WTC11 (cell line): Measurements from ENCODE around the gene PDK3. TPM values are rescaled to one million over a fixed set of nuclear protein-coding genes. Genes with fewer than 3 reads are reported as not detected.

Source experiments
- ATAC-seq: fragments of 200-7000 bp; cut with Tn5 transposase; 2 replicates; pipeline ENCODE4 v1.10.0; 2021; ENCODE audit warnings: mild to moderate bottlenecking, moderate library complexity
- CTCF ChIA-PET: fragments of 300-600 bp; sonication (Branson Sonifier 250); formaldehyde crosslinking; loops from one replicate; lab custom pipeline; 2021; ENCODE audit warnings: antibody characterized with exemption; lab: Charles Lee
- POLR2A ChIA-PET: fragments of 350-600 bp; sonication (Branson Sonifier 250); formaldehyde crosslinking; loops from one replicate; lab custom pipeline; 2021; ENCODE audit warnings: antibody characterized with exemption; lab: Charles Lee
- DNase-seq: peaks from one replicate; pipeline ENCODE4 v3.0.0; 2021; ENCODE audit warnings: low spot score
- H3K27ac Mint-ChIP-seq: 2 replicates; pipeline ENCODE4 v1.8.0; 2021; ENCODE audit warnings: mixed read lengths
- H3K27me3 Mint-ChIP-seq: 2 replicates; pipeline ENCODE4 v1.8.0; 2021; ENCODE audit warnings: low read depth, mild to moderate bottlenecking, moderate library complexity, mixed read lengths
- H3K36me3 Mint-ChIP-seq: 2 replicates; pipeline ENCODE4 v1.8.0; 2021; ENCODE audit warnings: mixed read lengths
- H3K4me1 Mint-ChIP-seq: 2 replicates; pipeline ENCODE4 v1.8.0; 2022; ENCODE audit warnings: mixed read lengths
- H3K4me3 Mint-ChIP-seq: 2 replicates; pipeline ENCODE4 v1.8.0; 2021; ENCODE audit warnings: mild to moderate bottlenecking, moderate library complexity, mixed read lengths
- H3K9me3 Mint-ChIP-seq: 2 replicates; pipeline ENCODE4 v1.8.0; 2021; ENCODE audit warnings: mixed read lengths
- AFF4 ChIP-seq: sonication (generic); formaldehyde crosslinking; IDR thresholded peaks from 2 replicates; pipeline ENCODE4 v1.8.1; 2023; ENCODE audit warnings: mild to moderate bottlenecking, missing genetic modification reagents, borderline replicate concordance
- ARID4B ChIP-seq: sonication (generic); formaldehyde crosslinking; IDR thresholded peaks from 2 replicates; pipeline ENCODE4 v1.8.0; 2023; ENCODE audit warnings: missing genetic modification reagents, mild to moderate bottlenecking, borderline replicate concordance
- CDX4 ChIP-seq: fragments of 250-450 bp; sonication (Bioruptor Pico); IDR thresholded peaks from 2 replicates; pipeline ENCODE4 v1.9.0; 2021; ENCODE audit warnings: moderate library complexity, mild to moderate bottlenecking, inconsistent platforms, borderline replicate concordance
- CREM ChIP-seq: sonication (generic); formaldehyde crosslinking; IDR thresholded peaks from 2 replicates; pipeline ENCODE4 v1.8.1; 2022; ENCODE audit warnings: mild to moderate bottlenecking, missing genetic modification reagents, moderate library complexity
- E2F1 ChIP-seq: sonication (generic); formaldehyde crosslinking; IDR thresholded peaks from 2 replicates; pipeline ENCODE4 v1.8.0; 2022; ENCODE audit warnings: mild to moderate bottlenecking, missing genetic modification reagents
- FOXP4 ChIP-seq: sonication (generic); formaldehyde crosslinking; IDR thresholded peaks from 2 replicates; pipeline ENCODE4 v1.8.0; 2022; ENCODE audit warnings: mild to moderate bottlenecking, missing genetic modification reagents
- IRF2 ChIP-seq: sonication (generic); formaldehyde crosslinking; IDR thresholded peaks from 2 replicates; pipeline ENCODE4 v1.8.0; 2022; ENCODE audit warnings: low read depth, missing genetic modification reagents, borderline replicate concordance
- NR3C1 ChIP-seq: sonication (generic); formaldehyde crosslinking; conservative IDR thresholded peaks from 2 replicates; pipeline ENCODE4 v1.8.1; 2023; ENCODE audit warnings: low read depth, mild to moderate bottlenecking, missing genetic modification reagents
- PREB ChIP-seq: sonication (generic); formaldehyde crosslinking; IDR thresholded peaks from 2 replicates; pipeline ENCODE4 v1.8.1; 2022; ENCODE audit warnings: mild to moderate bottlenecking, missing genetic modification reagents, moderate library complexity, borderline replicate concordance
- STAT6 ChIP-seq: sonication (generic); formaldehyde crosslinking; conservative IDR thresholded peaks from 2 replicates; pipeline ENCODE4 v1.8.1; 2023; ENCODE audit warnings: mild to moderate bottlenecking, low read depth, missing genetic modification reagents, moderate library complexity
- TCF7 ChIP-seq: sonication (generic); formaldehyde crosslinking; IDR thresholded peaks from 2 replicates; pipeline ENCODE4 v1.8.0; 2022; ENCODE audit warnings: mild to moderate bottlenecking, low read depth, missing genetic modification reagents, moderate library complexity
- TEAD4 ChIP-seq: sonication (generic); formaldehyde crosslinking; IDR thresholded peaks from 2 replicates; pipeline ENCODE4 v1.8.0; 2022; ENCODE audit warnings: mild to moderate bottlenecking, missing genetic modification reagents
- ZBTB21 ChIP-seq: sonication (generic); formaldehyde crosslinking; IDR thresholded peaks from 2 replicates; pipeline ENCODE4 v1.8.1; 2023; ENCODE audit warnings: mild to moderate bottlenecking, missing genetic modification reagents, borderline replicate concordance
- ZNF263 ChIP-seq: sonication (generic); formaldehyde crosslinking; IDR thresholded peaks from 2 replicates; pipeline ENCODE4 v1.8.1; 2022; ENCODE audit warnings: low read depth, mild to moderate bottlenecking, moderate library complexity, missing genetic modification reagents
- total RNA-seq: library from RNA; stranded (reverse); gene quantifications from 3 replicates; pipeline ENCODE4 v1.2.3, GENCODE V29; 2021

The PDK3 gene
- total RNA-seq, 1 experiment from 2014 or later = 34.4 TPM

GRCh38 chrX:24513416-24513815, 48.3 kb downstream of the PDK3 start (continued):
- TF ChIP-seq AFF4 (CRISPR knock-in tag) (no peak), ARID4B (no peak), NR3C1 (CRISPR knock-in tag) (no peak), ZBTB21 (CRISPR knock-in tag) (no peak), IRF2 (no peak), E2F1 (no peak), CREM (CRISPR knock-in tag) (no peak), ZNF263 (CRISPR knock-in tag) (no peak)

- peak overlapping the region; percentile 5; the same call in 1 of the 2 replicates for H3K27ac Mint-ChIP-seq
- no peaks in the 10 kb centered on the region for H3K9me3 Mint-ChIP-seq
- H3K4me1 Mint-ChIP-seq = peaks cover 4% of the 10 kb centered on the region; the same call in 1 of the 2 replicates
- ATAC-seq (no peak), DNase-seq (no peak)
- peaks cover 2% of the 10 kb centered on the region; the same call in 1 of the 2 replicates for H3K36me3 Mint-ChIP-seq
- H3K27me3 Mint-ChIP-seq = no peaks in the 10 kb centered on the region
- ChIA-PET POLR2A (no interaction called here), CTCF (interaction anchor here (1.7 kb wide), 1 partner anchor 120 kb away, joined by 7 read pairs; no protein-coding TSS in a partner anchor)
- H3K4me3 Mint-ChIP-seq = no peak overlapping the region
- TF ChIP-seq STAT6 (no peak), TEAD4 (CRISPR knock-in tag) (no peak), PREB (CRISPR knock-in tag) (no peak), FOXP4 (CRISPR knock-in tag) (no peak), CDX4 (CRISPR knock-in tag) (no peak), ARID4B (no peak), TCF7 (no peak)
Measured at GRCh38 chrX:24515447-24515846, 50.4 kb downstream of the PDK3 start.
